Activated CD4-positive, CD25-positive, alpha-beta regulatory T cell treated with anti-CD3 and anti-CD28 coated beads, Interleukin-2, amount 50 U/mL, for 16 hours (primary cell): ENCODE measurements around the gene IRF5.

Source experiments
- DNase-seq: peaks from one replicate; pipeline ENCODE4 v3.0.0-alpha.2; 2020; ENCODE audit warnings: low read depth, low spot score

Gene IRF5

GRCh38 chr7:128937647-128938543, at the start of gene IRF5:
Gene IRF5 (plus strand): TSS chr7:128937927. CDS start chr7:128942082, 4,155 bp downstream.
- no peak for DNase-seq

GRCh38 chr7:128888039-128888755, 49.5 kb upstream of the IRF5 start:
- DNase-seq: no peak

- DNase-seq: no peak
Observed at GRCh38 chr7:128888756-128889095, 49.0 kb upstream of the IRF5 start.

GRCh38 chr7:128889121-128889520, 48.6 kb upstream of the IRF5 start:
- no peak for DNase-seq

GRCh38 chr7:128890306-128891109, 47.2 kb upstream of the IRF5 start:
- DNase-seq: no peak

- DNase-seq: no peak
Observed at GRCh38 chr7:128891110-128891941, 46.4 kb upstream of the IRF5 start.

- DNase-seq: no peak
Observed at GRCh38 chr7:128891942-128892269, 45.8 kb upstream of the IRF5 start.

- no peak for DNase-seq
Observed at GRCh38 chr7:128892521-128893250, 45.0 kb upstream of the IRF5 start.

GRCh38 chr7:128893251-128894100, 44.3 kb upstream of the IRF5 start:
- no peak for DNase-seq

- DNase-seq: no peak
Observed at GRCh38 chr7:128894101-128894440, 43.7 kb upstream of the IRF5 start.

GRCh38 chr7:128895320-128895719, 42.4 kb upstream of the IRF5 start:
- DNase-seq: no peak

- no peak for DNase-seq
Observed at GRCh38 chr7:128899392-128899791, 38.3 kb upstream of the IRF5 start.

GRCh38 chr7:128900237-128900636, 37.5 kb upstream of the IRF5 start:
- DNase-seq: no peak

GRCh38 chr7:128902761-128903585, 34.8 kb upstream of the IRF5 start:
- no peak for DNase-seq

GRCh38 chr7:128903621-128904361, 33.9 kb upstream of the IRF5 start:
- DNase-seq: no peak

- DNase-seq: no peak
Observed at GRCh38 chr7:128904381-128905197, 33.1 kb upstream of the IRF5 start.

GRCh38 chr7:128906001-128906765, 31.5 kb upstream of the IRF5 start:
- no peak for DNase-seq
